ENCODE data around the gene DBI. TPM values are rescaled to one million over a fixed set of nuclear protein-coding genes. Genes with fewer than 3 reads are reported as not detected.
A peak's percentile ranks its signal among the peaks of the same experiment; 100 is the strongest.
"Not testable (repeated sequence)": the region's sequence is repeated elsewhere in the genome, so short reads cannot be mapped to it uniquely, and the experiment has no call there.

DBI gene
- total RNA-seq, 2 donors from 2014 or later, result 51.4 to 62.8 TPM

- H3K9me3 ChIP-seq, result no peaks in the 10 kb centered on the region
- no peaks in the 10 kb centered on the region for H3K27me3 ChIP-seq
- ATAC-seq (peak; percentile 33), DNase-seq (peak; percentile 57 to 76 (median 60))
- H3K27ac ChIP-seq, result peak overlapping the region; percentile 73 to 94 (median 91)
- H3K4me3 ChIP-seq, result peak overlapping the region; percentile 43 to 68
- 7 to 10% methylated on average over 12 to 29 of the region's 32 CpGs for WGBS, 2 donors
- intact Hi-C loops (cut with DNase I), result no loop called here
- no peak for TF ChIP-seq POLR2A (IDR thresholded peaks at IDR 0.05)
- no peak for TF ChIP-seq CTCF (IDR thresholded peaks at IDR 0.05)
- H3K36me3 ChIP-seq (replicated peaks in 1 of 2; ENCODE audit: insufficient read depth in 1 of 2, low read depth in 2 of 2), result peaks cover 5 to 10% of the 10 kb centered on the region in 2 donors
- peaks cover 25% of the 10 kb centered on the region for H3K4me1 ChIP-seq
These were observed 809 bp downstream of the DBI start for GRCh38 chr2:119367472-119368099.

GRCh38 chr2:119369845-119370244, 3.1 kb downstream of the DBI start:
- DNase-seq, result no peak
- ATAC-seq, result no peak
- peaks cover 15% of the 10 kb centered on the region in 2 donors for H3K36me3 ChIP-seq (replicated peaks in 1 of 2; ENCODE audit: insufficient read depth in 1 of 2, low read depth in 2 of 2)
- no peak for TF ChIP-seq POLR2A (IDR thresholded peaks at IDR 0.05)
- no peak for TF ChIP-seq CTCF (IDR thresholded peaks at IDR 0.05)
- 88 to 89% methylated on average over 6 of the region's 6 CpGs for WGBS, 2 donors
- H3K4me3 ChIP-seq, result no peak overlapping the region
- H3K27ac ChIP-seq, result no peak overlapping the region
- H3K9me3 ChIP-seq, result peaks cover 0 to 5% (median 0%) of the 10 kb centered on the region in 3 donors
- intact Hi-C loops (cut with DNase I), result no loop called here
- no peaks in the 10 kb centered on the region for H3K27me3 ChIP-seq
- peaks cover 24% of the 10 kb centered on the region for H3K4me1 ChIP-seq

GRCh38 chr2:119371111-119371510, 4.3 kb downstream of the DBI start:
- Histone ChIP-seq H3K9me3 (peaks cover 0 to 5% (median 0%) of the 10 kb centered on the region in 3 donors), H3K36me3 (replicated peaks in 1 of 2; ENCODE audit: insufficient read depth in 1 of 2, low read depth in 2 of 2) (peaks cover 15% of the 10 kb centered on the region in 2 donors), H3K27ac (no peak overlapping the region), H3K27me3 (no peaks in the 10 kb centered on the region), H3K4me1 (peaks cover 14% of the 10 kb centered on the region), H3K4me3 (no peak overlapping the region)
- WGBS, 2 donors, result 44 to 60% methylated on average over 6 of the region's 6 CpGs
- TF ChIP-seq POLR2A (IDR thresholded peaks at IDR 0.05) (no peak), CTCF (IDR thresholded peaks at IDR 0.05) (no peak)
- intact Hi-C loops (cut with DNase I), result no loop called here
- peak in 1 of 4 donors; percentile 41 for DNase-seq
- no peak for ATAC-seq

- DNase-seq, result no peak
- peaks cover 0 to 5% (median 0%) of the 10 kb centered on the region in 3 donors for H3K9me3 ChIP-seq
- H3K4me1 ChIP-seq, result peaks cover 9% of the 10 kb centered on the region
- WGBS, 2 donors, result 96 to 100% methylated on average over 7 of the region's 7 CpGs
- TF ChIP-seq CTCF (IDR thresholded peaks at IDR 0.05) (no peak), POLR2A (IDR thresholded peaks at IDR 0.05) (no peak)
- H3K27me3 ChIP-seq, result no peaks in the 10 kb centered on the region
- no peak overlapping the region for H3K27ac ChIP-seq
- intact Hi-C loops (cut with DNase I), result no loop called here
- no peak overlapping the region for H3K4me3 ChIP-seq
- peaks cover 15% of the 10 kb centered on the region in 2 donors for H3K36me3 ChIP-seq (replicated peaks in 1 of 2; ENCODE audit: insufficient read depth in 1 of 2, low read depth in 2 of 2)
- no peak for ATAC-seq
These were observed 6.2 kb downstream of the DBI start for GRCh38 chr2:119372778-119373568.

- ATAC-seq; DNase-seq; H3K4me1 ChIP-seq; H3K27me3 ChIP-seq; H3K27ac ChIP-seq; H3K4me3 ChIP-seq; intact Hi-C loops (cut with DNase I); H3K9me3 ChIP-seq: not testable (repeated sequence)
- H3K36me3 ChIP-seq (replicated peaks in 1 of 2; ENCODE audit: insufficient read depth in 1 of 2, low read depth in 2 of 2), result peaks cover 15% of the 10 kb centered on the region in 2 donors
- 95 to 98% methylated on average over 5 of the region's 5 CpGs for WGBS, 2 donors
These were observed 7.3 kb downstream of the DBI start for GRCh38 chr2:119373907-119374745.

- H3K9me3 ChIP-seq; H3K27ac ChIP-seq; H3K27me3 ChIP-seq; intact Hi-C loops (cut with DNase I); ATAC-seq; H3K4me1 ChIP-seq; H3K4me3 ChIP-seq; DNase-seq: not testable (repeated sequence)
- 81 to 86% methylated on average over 6 of the region's 6 CpGs for WGBS, 2 donors
- H3K36me3 ChIP-seq (replicated peaks in 1 of 2; ENCODE audit: insufficient read depth in 1 of 2, low read depth in 2 of 2), result peaks cover 7 to 15% of the 10 kb centered on the region in 2 donors
These were observed 9.6 kb downstream of the DBI start for GRCh38 chr2:119376406-119376805.

All from body of pancreas (tissue), 4 donors.